HEK293 (cell line): ENCODE data around the gene RAP1GAP.

Experiments used
- CTCF ChIP-seq: fragments of 450-650 bp; formaldehyde crosslinking; IDR thresholded peaks from 2 replicates; pipeline ENCODE4 v1.5.1; 2016; ENCODE audit warnings: missing biosample characterization, missing genetic modification characterization
- KLF10 ChIP-seq: fragments of 450-650 bp; IDR thresholded peaks from 2 replicates; pipeline ENCODE4 v1.5.1; 2018; ENCODE audit warnings: missing biosample characterization, mild to moderate bottlenecking, missing genetic modification characterization
- REST ChIP-seq: fragments of 450-650 bp; formaldehyde crosslinking; IDR thresholded peaks from 2 replicates; pipeline ENCODE4 v1.5.1; 2016; ENCODE audit warnings: missing biosample characterization, missing genetic modification characterization
- ZFP69B ChIP-seq: fragments of 450-650 bp; formaldehyde crosslinking; IDR thresholded peaks from 2 replicates; pipeline ENCODE4 v1.5.1; 2016; ENCODE audit warnings: missing biosample characterization, missing genetic modification characterization
- ZNF133 ChIP-seq: fragments of 450-650 bp; formaldehyde crosslinking; IDR thresholded peaks from 2 replicates; pipeline ENCODE4 v1.5.1; 2016; ENCODE audit warnings: missing biosample characterization, missing genetic modification characterization
- ZNF146 ChIP-seq: fragments of 450-650 bp; formaldehyde crosslinking; IDR thresholded peaks from 2 replicates; pipeline ENCODE4 v1.5.1; 2016; ENCODE audit warnings: missing biosample characterization, missing genetic modification characterization
- ZNF175 ChIP-seq: fragments of 450-650 bp; formaldehyde crosslinking; IDR thresholded peaks from 2 replicates; pipeline ENCODE4 v1.5.1; 2016; ENCODE audit warnings: missing biosample characterization, missing genetic modification characterization
- ZNF239 ChIP-seq: fragments of 450-650 bp; formaldehyde crosslinking; IDR thresholded peaks from 2 replicates; pipeline ENCODE4 v1.5.1; 2016; ENCODE audit warnings: missing biosample characterization, missing genetic modification characterization
- ZNF324 ChIP-seq: fragments of 450-650 bp; formaldehyde crosslinking; IDR thresholded peaks from 2 replicates; pipeline ENCODE4 v1.5.1; 2016; ENCODE audit warnings: missing biosample characterization, missing genetic modification characterization
- ZNF362 ChIP-seq: fragments of 450-650 bp; formaldehyde crosslinking; IDR thresholded peaks from 2 replicates; pipeline ENCODE4 v1.5.1; 2016; ENCODE audit warnings: missing biosample characterization, missing genetic modification characterization
- ZNF529 ChIP-seq: fragments of 450-650 bp; formaldehyde crosslinking; IDR thresholded peaks from 2 replicates; pipeline ENCODE4 v1.5.1; 2017; ENCODE audit warnings: missing genetic modification characterization, missing biosample characterization; ENCODE audit not compliant: insufficient replicate concordance
- ZNF530 ChIP-seq: fragments of 450-650 bp; formaldehyde crosslinking; IDR thresholded peaks from 2 replicates; pipeline ENCODE4 v1.5.1; 2016; ENCODE audit warnings: low read depth, missing biosample characterization, missing genetic modification characterization
- ZNF548 ChIP-seq: fragments of 450-650 bp; formaldehyde crosslinking; IDR thresholded peaks from 2 replicates; pipeline ENCODE4 v1.5.1; 2016; ENCODE audit warnings: missing biosample characterization, missing genetic modification characterization
- ZNF704 ChIP-seq: fragments of 450-650 bp; formaldehyde crosslinking; IDR thresholded peaks from 2 replicates; pipeline ENCODE4 v1.5.1; 2016; ENCODE audit warnings: missing biosample characterization, missing genetic modification characterization

- TF ChIP-seq CTCF (tag by site-specific recombination), result no peak
- no peak for TF ChIP-seq ZNF239 (tag by site-specific recombination)
- TF ChIP-seq ZNF704 (tag by site-specific recombination), result no peak
- TF ChIP-seq REST, result no peak
- TF ChIP-seq ZNF146 (tag by site-specific recombination), result no peak
- TF ChIP-seq ZNF175 (tag by site-specific recombination), result no peak
- TF ChIP-seq ZNF362 (tag by site-specific recombination), result no peak
- no peak for TF ChIP-seq ZNF530 (tag by site-specific recombination)
- TF ChIP-seq ZNF324, result no peak
- TF ChIP-seq KLF10 (tag by site-specific recombination), result no peak
- TF ChIP-seq ZNF548 (tag by site-specific recombination), result no peak
- TF ChIP-seq ZNF133, result no peak
- TF ChIP-seq ZNF529, result no peak
- TF ChIP-seq ZFP69B (tag by site-specific recombination), result no peak
These were observed 7.3 kb downstream of the RAP1GAP start for GRCh38 chr1:21661886-21662285.
